Activated naive CD8-positive, alpha-beta T cell treated with anti-CD3 and anti-CD28 coated beads, Interleukin-2, amount 10 ng/mL, durations not matched to agents 7 days and 5 days (primary cell): ENCODE measurements around the gene TOX3. TPM values are rescaled to one million over a fixed set of nuclear protein-coding genes. Genes with fewer than 3 reads are reported as not detected.

ENCODE experiments used
- ATAC-seq: fragments of 150-1000 bp; cut with Tn5 transposase; one replicate; pipeline ENCODE4 v1.10.0; 2021; ENCODE audit warnings: low read depth, moderate library complexity
- POLR2A ChIA-PET: fragments of 350-600 bp; sonication (Branson Sonifier 250); formaldehyde crosslinking; loops from one replicate; lab custom pipeline; 2021; ENCODE audit warnings: antibody characterized with exemption; lab: Charles Lee
- DNase-seq: peaks from one replicate; pipeline ENCODE4 v3.0.0; 2021
- H3K27ac Mint-ChIP-seq: one replicate; pipeline ENCODE4 v1.8.0; 2022; ENCODE audit warnings: mild to moderate bottlenecking, mixed read lengths
- H3K27me3 Mint-ChIP-seq: one replicate; pipeline ENCODE4 v1.8.0; 2022; ENCODE audit warnings: mild to moderate bottlenecking, moderate library complexity, mixed read lengths
- H3K36me3 Mint-ChIP-seq: one replicate; pipeline ENCODE4 v1.8.0; 2021; ENCODE audit warnings: mild to moderate bottlenecking, mixed read lengths
- H3K4me1 Mint-ChIP-seq: one replicate; pipeline ENCODE4 v1.8.0; 2021; ENCODE audit warnings: mixed read lengths
- H3K4me3 Mint-ChIP-seq: one replicate; pipeline ENCODE4 v1.8.0; 2022; ENCODE audit warnings: mild to moderate bottlenecking, moderate library complexity, mixed read lengths
- H3K9me3 Mint-ChIP-seq: one replicate; pipeline ENCODE4 v1.8.0; 2021; ENCODE audit warnings: mixed read lengths
- total RNA-seq, 2 experiments: library from RNA; stranded (reverse); gene quantifications; one replicate each; pipeline ENCODE4 v1.2.3, GENCODE V29; 2021

TOX3 gene
- total RNA-seq, 2 experiments from 2014 or later = not detected

DNA sequence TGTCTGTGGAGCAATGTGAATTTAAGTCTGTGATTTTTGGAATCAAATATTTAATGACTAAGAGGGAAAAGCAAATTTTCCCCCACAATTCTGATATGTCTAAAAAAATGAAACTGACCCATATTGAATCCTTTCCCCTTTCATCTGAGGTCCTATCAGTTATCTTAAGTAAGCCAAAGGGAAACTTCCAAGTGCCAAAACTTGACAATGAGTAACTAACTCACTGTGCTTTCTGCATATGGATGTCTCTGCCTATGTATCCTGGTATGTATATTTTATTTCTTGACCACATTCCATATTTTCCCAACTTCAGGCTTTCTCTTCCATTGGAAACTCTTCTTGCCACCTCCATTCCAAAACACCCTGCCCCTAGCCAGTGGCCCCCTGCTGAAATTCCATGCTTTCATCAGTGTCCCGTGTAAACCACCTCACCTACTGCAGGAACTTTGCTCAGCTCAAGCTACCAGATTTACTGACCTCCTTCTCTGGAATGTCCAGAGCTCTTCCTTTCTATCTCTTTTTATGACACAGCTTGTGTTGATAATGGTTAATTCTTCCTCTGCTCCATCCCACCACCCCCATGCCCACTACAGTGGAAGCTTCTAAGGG, 59.0 kb downstream of the TOX3 start:
- Mint-ChIP-seq H3K27me3 (no peaks in the 10 kb centered on the region), H3K9me3 (peaks cover 2% of the 10 kb centered on the region), H3K27ac (no peak overlapping the region), H3K36me3 (no peaks in the 10 kb centered on the region), H3K4me3 (no peak overlapping the region), H3K4me1 (no peaks in the 10 kb centered on the region)
- DNase-seq (no peak), ATAC-seq (no peak)
- POLR2A ChIA-PET = no interaction called here

DNA sequence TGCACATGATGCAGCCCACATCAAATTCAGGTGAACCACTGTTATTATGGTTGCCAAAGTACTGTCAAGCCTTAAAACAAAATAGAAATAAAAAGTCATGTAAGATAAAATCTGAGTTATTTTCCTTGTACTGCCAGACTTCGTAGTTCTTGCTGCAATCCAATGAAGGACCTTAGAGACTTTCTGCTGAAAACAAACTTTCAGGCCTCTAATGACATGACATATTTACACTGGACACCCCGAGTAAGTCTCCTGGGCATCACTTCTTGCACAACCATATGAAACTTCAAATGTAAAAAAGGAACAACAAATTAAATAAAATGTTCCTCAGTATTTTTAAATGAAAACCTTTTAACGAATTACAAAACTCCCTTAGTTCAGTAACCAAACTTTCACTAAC, 66.7 kb downstream of the TOX3 start:
- Mint-ChIP-seq H3K9me3 (no peaks in the 10 kb centered on the region), H3K27ac (no peak overlapping the region), H3K4me3 (no peak overlapping the region), H3K4me1 (no peaks in the 10 kb centered on the region), H3K36me3 (no peaks in the 10 kb centered on the region), H3K27me3 (no peaks in the 10 kb centered on the region)
- DNase-seq = no peak
- POLR2A ChIA-PET = no interaction called here
- no peak for ATAC-seq

DNA sequence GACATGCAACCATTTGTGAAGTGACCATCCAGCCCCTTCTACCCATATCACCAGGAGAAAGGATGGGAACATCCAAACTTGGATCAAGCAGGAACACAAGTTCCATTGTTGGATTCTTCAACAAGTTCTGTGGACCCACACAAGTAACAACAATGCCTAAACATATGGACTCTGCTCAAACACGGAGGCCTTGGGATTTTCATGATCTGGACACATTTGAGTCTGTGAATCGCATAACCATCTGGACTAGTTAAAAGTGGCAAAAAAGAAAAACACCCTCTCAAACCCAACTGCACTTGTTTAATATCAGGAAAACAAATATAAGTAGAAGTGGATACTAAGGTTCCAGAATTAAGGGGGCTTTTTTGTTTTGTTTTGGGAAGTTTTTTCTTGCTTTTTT, 70.8 kb downstream of the TOX3 start:
- no peak overlapping the region for H3K27ac Mint-ChIP-seq
- no peaks in the 10 kb centered on the region for H3K36me3 Mint-ChIP-seq
- H3K9me3 Mint-ChIP-seq = peaks cover 3% of the 10 kb centered on the region
- POLR2A ChIA-PET = no interaction called here
- H3K27me3 Mint-ChIP-seq = no peaks in the 10 kb centered on the region
- no peaks in the 10 kb centered on the region for H3K4me1 Mint-ChIP-seq
- DNase-seq (no peak), ATAC-seq (no peak)
- no peak overlapping the region for H3K4me3 Mint-ChIP-seq

DNA sequence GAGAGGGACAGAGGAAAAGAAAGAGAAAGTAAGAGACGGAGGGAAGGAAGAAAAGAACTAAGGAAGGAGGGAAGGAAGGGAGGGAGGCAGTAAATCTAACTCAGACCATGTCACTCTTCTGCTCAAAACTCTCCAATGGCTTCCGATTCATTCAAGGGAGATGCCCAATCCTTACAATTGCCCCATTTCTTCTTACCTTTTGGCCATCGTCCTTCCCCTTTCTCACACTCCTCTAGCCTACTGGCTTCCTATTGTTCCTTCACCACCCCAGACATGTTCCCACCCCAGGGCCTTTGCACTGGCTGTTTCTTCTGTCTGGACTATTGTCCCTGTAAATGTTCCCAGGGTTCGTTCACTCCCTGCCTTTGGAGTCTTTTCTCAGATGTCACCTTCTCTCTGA, 72.3 kb downstream of the TOX3 start:
- Mint-ChIP-seq H3K4me3 (no peak overlapping the region), H3K4me1 (no peaks in the 10 kb centered on the region), H3K27me3 (no peaks in the 10 kb centered on the region), H3K27ac (no peak overlapping the region), H3K9me3 (peaks cover 3% of the 10 kb centered on the region), H3K36me3 (no peaks in the 10 kb centered on the region)
- POLR2A ChIA-PET = no interaction called here
- ATAC-seq = no peak
- no peak for DNase-seq

DNA sequence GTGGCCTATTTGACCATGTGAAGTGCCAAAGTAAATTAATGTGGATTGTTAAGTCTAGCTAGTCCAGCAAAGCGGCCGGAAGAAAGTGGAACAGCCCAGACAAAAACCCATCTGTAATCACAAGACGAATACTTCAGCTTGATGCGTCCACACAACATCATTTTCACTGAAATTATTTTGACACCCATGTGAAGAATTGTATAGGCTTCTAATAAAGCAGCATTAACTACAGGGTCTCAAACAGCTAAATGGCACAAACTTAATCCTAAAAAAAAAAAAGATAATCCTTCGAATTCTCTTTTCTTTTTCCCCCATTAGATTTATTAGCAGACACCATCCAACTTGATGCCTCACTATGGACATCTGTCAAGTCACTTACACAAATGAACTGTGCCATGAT, 73.8 kb downstream of the TOX3 start:
- Mint-ChIP-seq H3K9me3 (peaks cover 3% of the 10 kb centered on the region), H3K27ac (no peak overlapping the region), H3K36me3 (no peaks in the 10 kb centered on the region), H3K4me3 (no peak overlapping the region), H3K4me1 (no peaks in the 10 kb centered on the region), H3K27me3 (no peaks in the 10 kb centered on the region)
- POLR2A ChIA-PET = no interaction called here
- DNase-seq = no peak
- ATAC-seq = no peak

DNA sequence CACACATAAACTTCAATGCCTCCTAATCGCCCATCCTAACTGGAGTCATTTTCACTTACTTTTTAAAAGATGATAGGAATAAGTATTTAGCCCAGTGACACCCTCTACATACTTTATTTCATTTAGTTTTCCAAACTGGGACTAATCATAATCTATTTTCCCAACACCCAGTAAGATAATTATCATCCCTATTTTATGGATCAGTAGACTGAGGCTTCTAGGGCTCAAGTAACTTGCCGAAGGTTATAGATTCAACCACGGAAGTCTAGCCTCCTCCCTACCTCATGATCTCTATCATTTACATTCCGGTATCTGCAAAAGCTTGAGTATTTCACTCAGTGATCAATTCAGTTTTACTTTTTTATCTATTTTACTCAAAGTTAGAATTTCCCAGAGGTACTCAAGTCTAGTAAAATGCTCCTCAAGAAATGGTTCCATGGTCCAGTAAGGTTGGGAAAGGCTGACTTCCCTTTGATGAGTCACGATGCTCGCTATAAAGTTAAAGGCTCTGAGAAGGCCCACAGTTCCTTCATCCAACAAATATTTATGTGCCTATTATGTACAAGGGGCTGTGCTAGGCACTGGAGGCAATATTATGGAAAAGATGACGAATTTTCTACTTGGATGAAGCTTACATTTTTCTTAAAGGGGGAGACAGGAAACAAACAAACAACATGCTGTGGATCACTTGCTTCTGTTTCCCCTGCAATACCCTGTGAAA, 75.1 kb downstream of the TOX3 start:
- POLR2A ChIA-PET = no interaction called here
- DNase-seq (no peak), ATAC-seq (no peak)
- Mint-ChIP-seq H3K4me3 (no peak overlapping the region), H3K4me1 (no peaks in the 10 kb centered on the region), H3K9me3 (peaks cover 3% of the 10 kb centered on the region), H3K27ac (no peak overlapping the region), H3K36me3 (no peaks in the 10 kb centered on the region), H3K27me3 (no peaks in the 10 kb centered on the region)

DNA sequence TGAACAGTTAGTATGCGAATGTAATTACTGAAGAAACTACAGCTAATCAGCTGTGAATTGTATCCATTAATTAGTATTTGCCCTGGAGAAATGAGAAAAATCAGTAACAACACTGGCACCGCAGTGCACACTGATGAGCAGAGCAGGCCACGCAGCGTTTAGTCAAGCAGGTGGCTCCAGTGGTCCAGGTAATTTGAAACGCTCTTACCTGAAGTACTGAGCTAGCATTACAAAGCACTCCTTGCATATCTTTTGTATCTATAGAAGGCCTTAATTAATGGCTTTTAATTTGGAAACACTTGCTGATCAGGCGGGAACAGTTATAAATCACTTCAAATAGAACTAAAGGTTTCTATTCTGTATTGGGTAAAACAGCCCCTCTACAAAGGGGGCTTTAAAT, 76.4 kb downstream of the TOX3 start:
- H3K36me3 Mint-ChIP-seq = no peaks in the 10 kb centered on the region
- no peak overlapping the region for H3K27ac Mint-ChIP-seq
- H3K4me1 Mint-ChIP-seq = no peaks in the 10 kb centered on the region
- POLR2A ChIA-PET = no interaction called here
- no peaks in the 10 kb centered on the region for H3K27me3 Mint-ChIP-seq
- H3K4me3 Mint-ChIP-seq = no peak overlapping the region
- ATAC-seq (no peak), DNase-seq (no peak)
- peaks cover 3% of the 10 kb centered on the region for H3K9me3 Mint-ChIP-seq

DNA sequence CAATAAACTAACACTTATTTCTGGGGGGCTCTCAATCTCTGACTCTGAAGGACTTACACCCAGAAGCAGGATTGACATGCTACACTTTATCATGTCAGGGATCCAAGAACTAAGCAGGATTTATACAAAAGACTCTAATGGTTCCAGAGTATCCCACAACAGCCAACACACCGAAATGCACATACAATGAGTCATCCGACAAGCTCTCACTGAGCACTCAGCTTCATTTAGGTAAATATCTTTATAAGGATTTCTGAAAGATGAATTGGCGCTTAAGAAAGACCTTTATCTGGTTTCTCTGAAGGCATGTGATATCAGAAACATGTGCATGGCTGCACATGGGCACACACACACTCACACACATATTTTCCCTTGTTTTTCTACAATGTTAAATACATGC, 77.2 kb downstream of the TOX3 start:
- Mint-ChIP-seq H3K9me3 (peaks cover 3% of the 10 kb centered on the region), H3K27me3 (no peaks in the 10 kb centered on the region), H3K4me3 (no peak overlapping the region), H3K4me1 (no peaks in the 10 kb centered on the region), H3K27ac (no peak overlapping the region), H3K36me3 (no peaks in the 10 kb centered on the region)
- DNase-seq (no peak), ATAC-seq (no peak)
- POLR2A ChIA-PET = no interaction called here

DNA sequence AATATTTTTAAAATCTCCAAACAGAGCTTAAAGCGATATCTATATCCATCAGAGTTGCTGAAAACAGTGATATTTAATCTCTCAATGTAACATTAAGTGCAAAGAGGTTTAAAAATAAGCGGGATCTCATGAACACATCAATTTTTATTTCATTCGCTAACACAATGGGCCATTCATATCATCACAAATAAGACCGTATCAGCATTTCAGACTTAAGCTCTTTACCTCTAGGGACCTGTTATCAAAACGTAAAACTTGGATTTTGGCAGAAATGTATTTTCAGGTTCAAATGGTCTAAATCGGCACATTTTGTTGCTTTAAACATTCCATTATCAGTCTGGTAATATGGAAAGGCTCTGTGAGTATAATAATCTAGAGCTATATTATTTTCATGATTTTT, 77.9 kb downstream of the TOX3 start:
- no peak for DNase-seq
- ATAC-seq = no peak
- H3K4me3 Mint-ChIP-seq = no peak overlapping the region
- POLR2A ChIA-PET = no interaction called here
- no peaks in the 10 kb centered on the region for H3K4me1 Mint-ChIP-seq
- peaks cover 3% of the 10 kb centered on the region for H3K9me3 Mint-ChIP-seq
- no peak overlapping the region for H3K27ac Mint-ChIP-seq
- no peaks in the 10 kb centered on the region for H3K27me3 Mint-ChIP-seq
- H3K36me3 Mint-ChIP-seq = no peaks in the 10 kb centered on the region

DNA sequence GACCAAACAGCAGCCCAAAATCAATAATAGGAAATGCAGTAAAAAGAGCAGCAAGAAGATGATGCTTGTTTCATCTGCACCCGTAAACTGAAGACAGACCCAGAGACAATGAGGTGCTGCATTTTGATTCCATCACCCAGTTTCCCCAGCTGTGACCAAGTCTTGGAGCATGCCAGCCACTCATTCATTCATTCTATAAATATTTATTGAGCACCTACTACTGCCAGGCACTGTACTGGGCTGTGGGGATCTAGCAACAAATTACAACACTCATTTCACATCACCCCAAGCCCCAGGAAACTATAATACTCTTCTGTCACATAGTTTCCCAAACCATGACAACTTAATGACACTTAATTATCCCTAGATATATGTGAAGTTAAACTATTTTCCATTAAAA, 79.2 kb downstream of the TOX3 start:
- POLR2A ChIA-PET = no interaction called here
- no peaks in the 10 kb centered on the region for H3K4me1 Mint-ChIP-seq
- H3K9me3 Mint-ChIP-seq = no peaks in the 10 kb centered on the region
- no peaks in the 10 kb centered on the region for H3K27me3 Mint-ChIP-seq
- no peaks in the 10 kb centered on the region for H3K36me3 Mint-ChIP-seq
- H3K27ac Mint-ChIP-seq = no peak overlapping the region
- H3K4me3 Mint-ChIP-seq = no peak overlapping the region
- DNase-seq (no peak), ATAC-seq (no peak)

DNA sequence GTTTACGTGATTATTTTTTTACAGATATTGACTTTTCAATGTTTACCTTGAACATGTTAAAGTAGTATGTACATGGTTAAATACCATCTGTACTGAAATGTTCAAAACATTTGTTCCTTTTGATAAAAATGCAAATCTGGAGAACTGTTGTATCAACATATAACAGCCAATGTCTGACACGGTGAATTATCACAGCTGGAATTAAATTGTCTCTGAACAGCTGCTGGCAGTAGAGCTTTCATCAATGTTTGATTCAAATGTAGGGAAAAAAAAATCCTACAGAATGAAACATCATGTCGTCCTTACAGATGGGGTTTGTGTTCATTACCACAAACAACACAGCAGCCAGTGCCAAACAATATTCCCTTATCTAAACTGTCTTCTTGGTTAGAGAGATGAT, 79.9 kb downstream of the TOX3 start:
- H3K27me3 Mint-ChIP-seq = no peaks in the 10 kb centered on the region
- H3K9me3 Mint-ChIP-seq = no peaks in the 10 kb centered on the region
- H3K4me3 Mint-ChIP-seq = no peak overlapping the region
- no peaks in the 10 kb centered on the region for H3K36me3 Mint-ChIP-seq
- DNase-seq (no peak), ATAC-seq (no peak)
- POLR2A ChIA-PET = no interaction called here
- no peak overlapping the region for H3K27ac Mint-ChIP-seq
- H3K4me1 Mint-ChIP-seq = no peaks in the 10 kb centered on the region

DNA sequence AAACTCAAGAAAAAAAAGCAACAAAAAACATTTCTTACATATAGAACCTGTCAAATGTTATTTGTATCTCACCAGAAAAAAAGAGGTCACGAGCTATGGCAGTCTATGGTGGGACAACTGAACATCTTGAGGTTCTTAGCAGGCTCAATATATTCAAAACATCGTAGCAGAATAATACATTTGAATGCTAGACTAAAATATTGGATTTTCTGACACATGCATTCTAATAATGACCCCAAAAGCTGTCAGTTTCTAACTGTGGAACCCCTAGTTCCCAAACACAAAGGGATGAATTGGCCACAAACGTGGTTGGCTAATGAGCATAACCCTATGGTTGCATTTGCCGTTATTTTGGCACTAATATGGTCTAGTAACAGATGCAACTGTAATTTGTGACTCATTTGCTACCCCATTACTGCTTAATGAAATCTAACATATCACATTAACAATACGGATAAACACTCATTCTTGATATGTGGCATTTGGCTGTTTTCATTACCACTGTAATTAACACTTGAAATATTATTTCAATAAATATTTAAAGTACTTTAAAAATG, 81.2 kb downstream of the TOX3 start:
- Mint-ChIP-seq H3K9me3 (no peaks in the 10 kb centered on the region), H3K27me3 (no peaks in the 10 kb centered on the region), H3K4me3 (no peak overlapping the region), H3K4me1 (no peaks in the 10 kb centered on the region), H3K36me3 (no peaks in the 10 kb centered on the region), H3K27ac (no peak overlapping the region)
- no peak for ATAC-seq
- DNase-seq = no peak
- POLR2A ChIA-PET = no interaction called here

DNA sequence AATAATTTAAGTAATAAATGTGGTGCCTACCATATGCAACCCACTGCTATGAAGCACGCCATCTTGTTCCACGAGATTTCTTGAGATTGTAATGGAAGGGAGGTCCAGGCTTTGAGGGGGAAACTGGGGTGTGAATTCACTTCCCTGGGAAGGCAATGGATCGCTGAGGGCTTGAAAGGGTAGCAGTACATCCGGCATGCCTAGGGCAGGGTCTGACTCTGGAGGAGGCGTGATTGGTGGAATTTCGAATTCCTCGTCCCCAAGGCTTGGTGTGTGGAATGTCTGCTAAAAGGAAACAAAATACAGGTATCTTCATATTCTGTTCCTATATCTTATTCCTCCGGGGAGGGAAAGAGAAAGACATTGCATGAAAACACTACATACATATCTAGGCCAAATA, 83.0 kb downstream of the TOX3 start:
- no peaks in the 10 kb centered on the region for H3K36me3 Mint-ChIP-seq
- ATAC-seq (no peak), DNase-seq (no peak)
- no peaks in the 10 kb centered on the region for H3K27me3 Mint-ChIP-seq
- H3K9me3 Mint-ChIP-seq = no peaks in the 10 kb centered on the region
- H3K4me1 Mint-ChIP-seq = no peaks in the 10 kb centered on the region
- H3K4me3 Mint-ChIP-seq = no peak overlapping the region
- POLR2A ChIA-PET = no interaction called here
- H3K27ac Mint-ChIP-seq = no peak overlapping the region

DNA sequence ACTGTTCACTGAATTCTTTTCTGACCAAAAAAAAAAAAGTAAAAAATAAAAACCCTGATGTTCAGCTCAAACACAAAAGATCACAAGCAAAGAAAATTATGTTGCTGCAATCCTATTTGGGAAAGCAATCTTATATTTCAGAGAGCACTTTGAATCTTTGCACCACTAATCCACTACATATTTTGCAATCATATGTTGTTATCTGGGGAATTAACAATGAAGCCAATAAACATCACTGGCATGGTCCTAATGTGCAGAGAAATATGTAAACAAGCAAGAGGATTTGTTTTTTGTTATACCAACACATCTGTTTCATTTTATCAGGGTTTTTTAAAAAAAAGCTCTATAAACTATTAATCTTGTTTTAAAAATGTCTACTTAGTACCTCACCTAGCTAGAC, 84.1 kb downstream of the TOX3 start:
- H3K36me3 Mint-ChIP-seq = no peaks in the 10 kb centered on the region
- ATAC-seq (no peak), DNase-seq (no peak)
- no peaks in the 10 kb centered on the region for H3K27me3 Mint-ChIP-seq
- H3K9me3 Mint-ChIP-seq = no peaks in the 10 kb centered on the region
- no peak overlapping the region for H3K4me3 Mint-ChIP-seq
- no peak overlapping the region for H3K27ac Mint-ChIP-seq
- no peaks in the 10 kb centered on the region for H3K4me1 Mint-ChIP-seq
- POLR2A ChIA-PET = no interaction called here
